Neural cell (in vitro differentiated cells): ENCODE measurements around the gene MAST4. TPM values are rescaled to one million over a fixed set of nuclear protein-coding genes. Genes with fewer than 3 reads are reported as not detected.

Experiments used
- H2AFZ ChIP-seq: fragments of 200-600, 300-800 bp; sonication (generic), shearing (Covaris generic); 2 replicates; pipeline ENCODE4 v1.6.0; 2014; ENCODE audit warnings: low read depth, mild to moderate bottlenecking, antibody characterized with exemption, low read length, moderate library complexity
- H3F3A ChIP-seq: fragments of 200-600 bp; shearing (Covaris generic); 2 replicates; pipeline ENCODE4 v1.6.1; 2016; ENCODE audit warnings: mild to moderate bottlenecking, moderate library complexity, mixed read lengths, antibody characterized with exemption, low read length; ENCODE audit not compliant: insufficient read depth, poor library complexity, severe bottlenecking
- H3K27ac ChIP-seq: fragments of 200-600, 300-800 bp; sonication (generic), shearing (Covaris generic); 2 replicates; pipeline ENCODE4 v1.5.1; 2014; ENCODE audit warnings: mild to moderate bottlenecking, low read length, moderate library complexity
- H3K27me3 ChIP-seq: fragments of 300-800, 200-600 bp; sonication (generic), shearing (Covaris generic); 2 replicates; pipeline ENCODE4 v1.6.0; 2014; ENCODE audit warnings: mild to moderate bottlenecking, low read depth, low read length, moderate library complexity; ENCODE audit not compliant: insufficient read depth
- H3K36me3 ChIP-seq: fragments of 300-800, 200-600 bp; sonication (generic), shearing (Covaris generic); 2 replicates; pipeline ENCODE4 v1.5.1; 2014; ENCODE audit warnings: mild to moderate bottlenecking, antibody characterized with exemption, low read length, moderate library complexity; ENCODE audit not compliant: insufficient read depth
- H3K4me2 ChIP-seq: fragments of 300-800, 200-600 bp; sonication (generic), shearing (Covaris generic); 2 replicates; pipeline ENCODE4 v1.6.0; 2014; ENCODE audit warnings: mild to moderate bottlenecking, low read length
- H3K4me3 ChIP-seq: fragments of 300-800, 200-600 bp; sonication (generic), shearing (Covaris generic); 2 replicates; pipeline ENCODE4 v1.5.1; 2014; ENCODE audit warnings: mild to moderate bottlenecking, low read length, moderate library complexity
- H3K79me2 ChIP-seq: fragments of 200-600 bp; shearing (Covaris generic); replicated peaks from 2 replicates; pipeline ENCODE4 v1.6.0; 2014; ENCODE audit warnings: mild to moderate bottlenecking, low read length, moderate library complexity; ENCODE audit not compliant: insufficient read depth
- H3K9ac ChIP-seq: fragments of 300-800, 200-600 bp; sonication (generic), shearing (Covaris generic); 2 replicates; pipeline ENCODE4 v1.6.1; 2016; ENCODE audit warnings: mild to moderate bottlenecking, low read length, mixed read lengths
- H3K9me2 ChIP-seq: fragments of 200-600 bp; shearing (Covaris generic); 2 replicates; pipeline ENCODE4 v1.6.1; 2016; ENCODE audit warnings: mild to moderate bottlenecking, low read length, mixed read lengths; ENCODE audit not compliant: insufficient read depth
- H3K9me3 ChIP-seq: fragments of 200-600, 300-800 bp; sonication (generic), shearing (Covaris generic); 2 replicates; pipeline ENCODE4 v1.6.1; 2016; ENCODE audit warnings: mild to moderate bottlenecking, mixed run types, low read length, moderate library complexity, mixed read lengths
- H4K20me1 ChIP-seq: fragments of 200-600 bp; shearing (Covaris generic); 2 replicates; pipeline ENCODE4 v1.6.1; 2016; ENCODE audit warnings: mild to moderate bottlenecking, mixed run types; ENCODE audit not compliant: insufficient read depth
- CTCF ChIP-seq: fragments of 450-650 bp; IDR thresholded peaks from 2 replicates; pipeline ENCODE4 v1.5.1; 2014; ENCODE audit warnings: antibody characterized with exemption, mild to moderate bottlenecking, moderate library complexity; ENCODE audit not compliant: poor library complexity, severe bottlenecking
- EP300 ChIP-seq: fragments of 450-650 bp; conservative IDR thresholded peaks from 2 replicates; pipeline ENCODE4 v1.6.1; 2014; ENCODE audit warnings: antibody characterized with exemption, mild to moderate bottlenecking, moderate library complexity; ENCODE audit not compliant: poor library complexity, severe bottlenecking
- EZH2 ChIP-seq: fragments of 200-600, 300-800 bp; shearing (Covaris generic), sonication (generic); IDR thresholded peaks from 2 replicates; pipeline ENCODE4 v1.6.1; 2014; ENCODE audit warnings: antibody characterized with exemption, low read length, borderline replicate concordance, mild to moderate bottlenecking; ENCODE audit not compliant: insufficient read depth, poor library complexity, severe bottlenecking
- MXI1 ChIP-seq: fragments of 450-650 bp; conservative IDR thresholded peaks from 2 replicates; pipeline ENCODE4 v1.6.1; 2014; ENCODE audit warnings: antibody characterized with exemption, mild to moderate bottlenecking; ENCODE audit not compliant: poor library complexity, severe bottlenecking
- POLR2AphosphoS5 ChIP-seq: IDR thresholded peaks from 2 replicates; pipeline ENCODE4 v1.6.1; 2012
- RAD21 ChIP-seq: fragments of 450-650 bp; conservative IDR thresholded peaks from 2 replicates; pipeline ENCODE4 v1.6.1; 2014; ENCODE audit warnings: antibody characterized with exemption, mild to moderate bottlenecking, moderate library complexity
- REST ChIP-seq: IDR thresholded peaks from 2 replicates; pipeline ENCODE4 v1.6.1; 2012; ENCODE audit warnings: borderline replicate concordance
- SMC3 ChIP-seq: fragments of 450-650 bp; conservative IDR thresholded peaks from 2 replicates; pipeline ENCODE4 v1.6.1; 2014; ENCODE audit warnings: antibody characterized with exemption, mild to moderate bottlenecking, moderate library complexity; ENCODE audit not compliant: poor library complexity
- TAF1 ChIP-seq: IDR thresholded peaks from 2 replicates; pipeline ENCODE4 v1.6.1; 2012; ENCODE audit warnings: low read depth
- polyA plus RNA-seq: library from polyadenylated mRNA; depleted of rRNA; stranded (reverse); fragments of >200 nt; gene quantifications from 2 replicates; pipeline ENCODE4 v1.2.3, GENCODE V29; 2014

The MAST4 gene
- polyA plus RNA-seq, 1 donor from 2014 or later: 2.3 TPM

- no peaks in the 10 kb centered on the region for H3K27me3 ChIP-seq
- TF ChIP-seq SMC3: no peak
- TF ChIP-seq EP300: no peak
- no peak for TF ChIP-seq CTCF
- no peak for TF ChIP-seq TAF1
- TF ChIP-seq EZH2: no peak
- no peak for TF ChIP-seq REST
- no peak for TF ChIP-seq RAD21
- TF ChIP-seq MXI1: no peak
- no peak for TF ChIP-seq POLR2AphosphoS5
- H3K9ac ChIP-seq: no peak overlapping the region
- H3F3A ChIP-seq: no peaks in the 10 kb centered on the region
- H4K20me1 ChIP-seq: no peaks in the 10 kb centered on the region
- no peak overlapping the region for H3K4me2 ChIP-seq
- no peaks in the 10 kb centered on the region for H3K9me2 ChIP-seq
- no peak overlapping the region for H3K4me3 ChIP-seq
- no peaks in the 10 kb centered on the region for H3K79me2 ChIP-seq
- H3K27ac ChIP-seq: no peak overlapping the region
- no peaks in the 10 kb centered on the region for H3K9me3 ChIP-seq
- no peak overlapping the region for H2AFZ ChIP-seq
- no peaks in the 10 kb centered on the region for H3K36me3 ChIP-seq
Observed at GRCh38 chr5:67106626-67107342, 510.6 kb downstream of the MAST4 start.

GRCh38 chr5:67111779-67112178 lies 515.6 kb downstream of the MAST4 start:
- Histone ChIP-seq H3K4me2 (no peak overlapping the region), H3K27ac (no peak overlapping the region), H3K9ac (no peak overlapping the region), H3K79me2 (no peaks in the 10 kb centered on the region), H4K20me1 (no peaks in the 10 kb centered on the region), H3K4me3 (no peak overlapping the region), H3K9me3 (no peaks in the 10 kb centered on the region), H3K9me2 (no peaks in the 10 kb centered on the region), H3K27me3 (no peaks in the 10 kb centered on the region), H3K36me3 (no peaks in the 10 kb centered on the region), H2AFZ (no peak overlapping the region), H3F3A (peaks cover 5% of the 10 kb centered on the region)
- TF ChIP-seq TAF1 (no peak), MXI1 (no peak), POLR2AphosphoS5 (no peak), RAD21 (no peak), REST (no peak), EZH2 (no peak), SMC3 (no peak), EP300 (no peak), CTCF (no peak)
